Esophagus squamous epithelium (tissue), 4 donors: Measurements from ENCODE around the gene CLCN2.

ENCODE experiments used
- POLR2A ChIP-seq, 4 donors: fragments of 450-650 bp; IDR thresholded peaks; one replicate each; pipeline ENCODE4 v1.6.1; 2017; ENCODE audit warnings: antibody characterized with exemption in 4 of 4, mild to moderate bottlenecking in 4 of 4, moderate library complexity in 3 of 4
- TF ChIP-seq, protein P1 (sequence below), 6 experiments: fragments of 450-650 bp in 4 of 6; fragments of 200-600 bp in 2 of 6; sonication (generic) in 2 of 6; IDR thresholded peaks; one replicate each; pipeline ENCODE4 v1.5.1; 2016 to 2019; ENCODE audit warnings: antibody characterized with exemption in 6 of 6, mild to moderate bottlenecking in 4 of 6, moderate library complexity in 4 of 6

DNA sequence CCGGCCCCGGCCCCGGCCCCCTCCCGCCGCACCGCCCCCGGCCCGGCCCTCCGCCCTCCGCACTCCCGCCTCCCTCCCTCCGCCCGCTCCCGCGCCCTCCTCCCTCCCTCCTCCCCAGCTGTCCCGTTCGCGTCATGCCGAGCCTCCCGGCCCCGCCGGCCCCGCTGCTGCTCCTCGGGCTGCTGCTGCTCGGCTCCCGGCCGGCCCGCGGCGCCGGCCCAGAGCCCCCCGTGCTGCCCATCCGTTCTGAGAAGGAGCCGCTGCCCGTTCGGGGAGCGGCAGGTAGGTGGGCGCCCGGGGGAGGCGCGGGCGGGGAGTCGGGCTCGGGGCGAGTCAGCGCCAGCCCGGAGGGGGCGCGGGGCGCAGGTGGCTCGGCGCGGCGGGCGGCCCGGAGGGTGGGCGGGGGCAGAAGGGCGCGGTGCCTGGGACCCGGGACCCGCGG is 18.8 kb upstream of the CLCN2 start:
- TF ChIP-seq POLR2A (IDR thresholded peaks at IDR 0.05): no peak
- TF ChIP-seq, protein P1, sequence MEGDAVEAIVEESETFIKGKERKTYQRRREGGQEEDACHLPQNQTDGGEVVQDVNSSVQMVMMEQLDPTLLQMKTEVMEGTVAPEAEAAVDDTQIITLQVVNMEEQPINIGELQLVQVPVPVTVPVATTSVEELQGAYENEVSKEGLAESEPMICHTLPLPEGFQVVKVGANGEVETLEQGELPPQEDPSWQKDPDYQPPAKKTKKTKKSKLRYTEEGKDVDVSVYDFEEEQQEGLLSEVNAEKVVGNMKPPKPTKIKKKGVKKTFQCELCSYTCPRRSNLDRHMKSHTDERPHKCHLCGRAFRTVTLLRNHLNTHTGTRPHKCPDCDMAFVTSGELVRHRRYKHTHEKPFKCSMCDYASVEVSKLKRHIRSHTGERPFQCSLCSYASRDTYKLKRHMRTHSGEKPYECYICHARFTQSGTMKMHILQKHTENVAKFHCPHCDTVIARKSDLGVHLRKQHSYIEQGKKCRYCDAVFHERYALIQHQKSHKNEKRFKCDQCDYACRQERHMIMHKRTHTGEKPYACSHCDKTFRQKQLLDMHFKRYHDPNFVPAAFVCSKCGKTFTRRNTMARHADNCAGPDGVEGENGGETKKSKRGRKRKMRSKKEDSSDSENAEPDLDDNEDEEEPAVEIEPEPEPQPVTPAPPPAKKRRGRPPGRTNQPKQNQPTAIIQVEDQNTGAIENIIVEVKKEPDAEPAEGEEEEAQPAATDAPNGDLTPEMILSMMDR (IDR thresholded peaks at IDR 0.05): no peak
